ENCODE data around the gene XYLT1.

XYLT1 gene

GRCh38 chr16:17082095-17082882, 388.5 kb downstream of the XYLT1 start:
- DNase-seq (ENCODE audit: low spot score) = no peak

- no peak for DNase-seq (ENCODE audit: low spot score)
Observed at GRCh38 chr16:17080105-17080504, 390.7 kb downstream of the XYLT1 start.

- DNase-seq (ENCODE audit: low spot score) = no peak
Observed at GRCh38 chr16:17078931-17079631, 391.7 kb downstream of the XYLT1 start.

- DNase-seq (ENCODE audit: low spot score) = no peak
Observed at GRCh38 chr16:17076818-17077498, 393.8 kb downstream of the XYLT1 start.

GRCh38 chr16:17076092-17076754, 394.5 kb downstream of the XYLT1 start:
- DNase-seq (ENCODE audit: low spot score) = no peak

GRCh38 chr16:17072104-17072503, 398.7 kb downstream of the XYLT1 start:
- DNase-seq (ENCODE audit: low spot score) = no peak

- peak; percentile 78 for DNase-seq (ENCODE audit: low spot score)
Observed at GRCh38 chr16:17070882-17071592, 399.7 kb downstream of the XYLT1 start.

- no peak for DNase-seq (ENCODE audit: low spot score)
Observed at GRCh38 chr16:17069681-17070080, 401.1 kb downstream of the XYLT1 start.

- DNase-seq (ENCODE audit: low spot score) = no peak
Observed at GRCh38 chr16:17068524-17068923, 402.2 kb downstream of the XYLT1 start.

- DNase-seq (ENCODE audit: low spot score) = no peak
Observed at GRCh38 chr16:17067882-17068281, 402.9 kb downstream of the XYLT1 start.

GRCh38 chr16:17063201-17064139, 407.3 kb downstream of the XYLT1 start:
- DNase-seq (ENCODE audit: low spot score) = no peak

GRCh38 chr16:17062676-17063075, 408.1 kb downstream of the XYLT1 start:
- no peak for DNase-seq (ENCODE audit: low spot score)

- DNase-seq (ENCODE audit: low spot score) = no peak
Observed at GRCh38 chr16:17061326-17061725, 409.4 kb downstream of the XYLT1 start.

- no peak for DNase-seq (ENCODE audit: low spot score)
Observed at GRCh38 chr16:17058471-17058870, 412.3 kb downstream of the XYLT1 start.

- DNase-seq (ENCODE audit: low spot score) = no peak
Observed at GRCh38 chr16:17056666-17057065, 414.1 kb downstream of the XYLT1 start.

- DNase-seq (ENCODE audit: low spot score) = no peak
Observed at GRCh38 chr16:17053536-17054160, 417.1 kb downstream of the XYLT1 start.

Data from CD4-positive, alpha-beta T cell treated with Interleukin-6 at 100 ng/mL for 8 hours (primary cell).